Upper lobe of left lung (tissue), 6 donors: ENCODE measurements around the gene ADCK2. TPM values are rescaled to one million over a fixed set of nuclear protein-coding genes. Genes with fewer than 3 reads are reported as not detected.
"Not testable (repeated sequence)": the region's sequence is repeated elsewhere in the genome, so short reads cannot be mapped to it uniquely, and the experiment has no call there.

Experiments used
- ATAC-seq, 2 donors: fragments of 200-7000 bp; cut with Tn5 transposase; one replicate each; pipeline ENCODE4 v1.9.1; 2022; ENCODE audit warnings: mild to moderate bottlenecking in 2 of 2, moderate library complexity in 2 of 2; ENCODE audit not compliant: low FRiP score in 2 of 2
- DNase-seq, 2 donors: peaks; one replicate each; pipeline ENCODE4 v3.0.0-alpha.2; 2019 to 2020
- H3K27ac ChIP-seq, 4 donors: fragments of 200-600 bp; sonication (generic); one replicate each; pipeline ENCODE4 v1.5.1; 2016 to 2019
- H3K27me3 ChIP-seq, 4 donors: fragments of 200-600 bp; sonication (generic); one replicate each; pipeline ENCODE4 v1.5.1; 2017 to 2019
- H3K36me3 ChIP-seq, 4 donors: fragments of 200-600 bp; sonication (generic); one replicate each; pipeline ENCODE4 v1.5.1; 2016 to 2019
- H3K4me1 ChIP-seq, 4 donors: fragments of 200-600 bp; sonication (generic); one replicate each; pipeline ENCODE4 v1.5.1; 2018 to 2019
- H3K4me3 ChIP-seq, 4 donors: fragments of 200-600 bp; sonication (generic); one replicate each; pipeline ENCODE4 v1.5.1; 2017 to 2019; ENCODE audit warnings: mild to moderate bottlenecking in 2 of 4, moderate library complexity in 1 of 4
- H3K9me3 ChIP-seq, 4 donors: fragments of 200-600 bp; sonication (generic); one replicate each; pipeline ENCODE4 v1.5.1; 2018 to 2019
- CTCF ChIP-seq, 6 experiments: fragments of 450-650 bp in 4 of 6; fragments of 200-600 bp in 2 of 6; sonication (generic) in 2 of 6; IDR thresholded peaks; one replicate each; pipeline ENCODE4 v1.5.1; 2016 to 2019; ENCODE audit warnings: antibody characterized with exemption in 6 of 6
- EP300 ChIP-seq, 4 donors: sonication (generic); formaldehyde crosslinking; IDR thresholded peaks; one replicate each; pipeline ENCODE4 v1.5.1; 2017; ENCODE audit warnings: antibody characterized with exemption in 4 of 4, control low read depth in 2 of 4
- POLR2A ChIP-seq, 4 donors: fragments of 450-650 bp; IDR thresholded peaks; one replicate each; pipeline ENCODE4 v1.5.1; 2016 to 2017; ENCODE audit warnings: antibody characterized with exemption in 4 of 4, mild to moderate bottlenecking in 2 of 4
- POLR2AphosphoS5 ChIP-seq, 2 donors: sonication (generic); formaldehyde crosslinking; IDR thresholded peaks; one replicate each; pipeline ENCODE4 v1.5.1; 2017; ENCODE audit warnings: antibody characterized with exemption in 2 of 2
- WGBS, 2 donors: methylation state at CpG; one replicate each; pipeline ENCODE4 v1.1.5; 2017 to 2018; 5-methylcytosine and 5-hydroxymethylcytosine counted together
- total RNA-seq, 6 donors: library from RNA; depleted of rRNA in 4 of 6; stranded (reverse); fragments of >200 nt in 4 of 6; gene quantifications; one replicate each; pipeline versions ENCODE4 v1.1.0 to v1.2.1, GENCODE V29; 2016 to 2021
- donor health status: DM: no; HTN: no; CAD: no; lungs with moderate emphysema.
- donor health status: DM: no; HTN: yes; CAD: no; lungs with severe emphysema.

ADCK2 gene
- total RNA-seq, 6 donors from 2014 or later, result 19.4 to 39.8 (median 30.0) TPM

DNA sequence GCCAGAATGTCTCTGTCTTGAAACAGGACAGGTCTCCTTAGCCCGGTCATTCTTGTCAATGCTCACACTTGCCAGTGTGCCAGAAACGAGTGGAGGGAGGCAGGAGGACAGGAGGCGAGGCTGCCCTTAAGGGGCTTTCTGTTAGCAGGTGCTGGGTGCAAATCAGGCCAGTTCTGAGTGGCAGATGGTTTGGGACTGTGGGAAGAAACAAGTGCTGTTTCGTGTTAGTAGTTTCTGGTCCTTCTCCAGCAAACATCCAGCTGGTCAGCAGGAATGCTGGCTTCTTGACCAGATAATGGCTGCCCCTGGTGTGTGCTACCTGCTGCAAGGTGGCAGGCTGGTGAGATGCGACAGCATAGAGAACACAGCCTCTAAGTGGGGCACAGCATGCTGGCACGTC, 15.6 kb downstream of the ADCK2 start:
- Histone ChIP-seq H3K27ac (no peak overlapping the region), H3K9me3 (no peaks in the 10 kb centered on the region), H3K4me3 (no peak overlapping the region), H3K27me3 (no peaks in the 10 kb centered on the region), H3K4me1 (no peaks in the 10 kb centered on the region), H3K36me3 (peaks cover 2 to 61% (median 23%) of the 10 kb centered on the region in 4 donors)
- ATAC-seq, result no peak
- TF ChIP-seq POLR2A (IDR thresholded peaks at IDR 0.05) (no peak), EP300 (IDR thresholded peaks at IDR 0.05) (no peak), POLR2AphosphoS5 (IDR thresholded peaks at IDR 0.05) (no peak), CTCF (IDR thresholded peaks at IDR 0.05) (no peak)
- WGBS, 2 donors, result 95 to 96% methylated on average over 6 of the region's 6 CpGs
- no peak for DNase-seq

DNA sequence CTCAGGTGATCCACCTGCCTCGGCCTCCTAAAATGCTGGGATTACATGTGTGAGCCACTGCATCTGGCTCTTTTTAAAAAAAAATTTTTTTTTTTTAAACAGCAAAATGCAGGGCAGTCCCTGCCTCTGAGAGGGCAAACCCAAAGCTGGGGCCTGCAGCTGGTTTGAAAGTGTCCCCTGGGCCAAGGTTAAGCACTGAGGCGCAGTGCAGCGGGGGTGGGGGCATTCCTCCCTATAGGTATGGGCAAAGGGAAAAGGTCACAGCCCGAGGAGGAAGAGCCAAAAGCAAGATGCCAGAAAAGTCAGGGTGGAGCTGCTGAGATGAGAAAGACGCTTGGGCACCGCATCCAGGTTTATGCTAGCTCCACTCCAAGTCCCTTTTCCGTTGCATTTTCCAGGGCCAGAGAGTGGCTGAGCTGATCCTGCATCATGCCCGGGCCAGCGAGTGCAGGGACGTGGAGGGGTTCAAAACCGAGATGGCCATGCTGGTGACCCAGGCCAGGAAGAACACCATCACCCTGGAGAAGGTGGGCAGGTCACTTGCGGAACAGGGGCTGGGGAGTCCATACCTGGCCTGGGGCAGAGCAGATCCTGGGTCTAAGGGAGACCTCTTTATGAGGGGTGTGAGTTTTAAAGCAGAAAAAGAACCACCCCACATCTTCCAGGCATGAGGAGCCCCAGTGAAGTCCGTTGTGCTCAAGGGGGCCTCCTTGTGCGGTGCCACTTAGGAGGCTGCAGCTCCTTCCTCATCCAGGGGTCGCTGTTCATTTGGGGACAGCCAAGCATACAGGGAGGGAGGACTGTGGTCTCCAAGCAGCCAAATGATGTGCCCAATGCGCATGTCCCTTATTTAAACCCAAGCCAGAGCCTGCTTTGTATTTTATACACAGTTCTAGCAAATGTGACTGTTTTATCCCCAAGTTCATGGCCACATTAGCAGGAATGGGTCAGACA, 16.7 kb downstream of the ADCK2 start:
- no peaks in the 10 kb centered on the region for H3K27me3 ChIP-seq
- 94 to 95% methylated on average over 14 to 16 of the region's 16 CpGs for WGBS, 2 donors
- H3K4me3 ChIP-seq, result no peak overlapping the region
- H3K36me3 ChIP-seq, result peaks cover 2 to 57% (median 21%) of the 10 kb centered on the region in 4 donors
- H3K4me1 ChIP-seq, result no peaks in the 10 kb centered on the region
- DNase-seq (no peak), ATAC-seq (peak in 1 of 2 donors; percentile 12)
- TF ChIP-seq CTCF (IDR thresholded peaks at IDR 0.05), result no peak
- TF ChIP-seq POLR2AphosphoS5 (IDR thresholded peaks at IDR 0.05), result no peak
- no peak for TF ChIP-seq POLR2A (IDR thresholded peaks at IDR 0.05)
- TF ChIP-seq EP300 (IDR thresholded peaks at IDR 0.05), result no peak
- no peaks in the 10 kb centered on the region for H3K9me3 ChIP-seq
- H3K27ac ChIP-seq, result no peak overlapping the region

- 92% methylated on average over 5 to 12 of the region's 12 CpGs for WGBS, 2 donors
- no peak overlapping the region for H3K27ac ChIP-seq
- DNase-seq (no peak), ATAC-seq (no peak)
- H3K4me1 ChIP-seq, result peaks cover 3 to 7% (median 5%) of the 10 kb centered on the region in 4 donors
- H3K36me3 ChIP-seq, result peaks cover 2 to 51% (median 21%) of the 10 kb centered on the region in 4 donors
- no peaks in the 10 kb centered on the region for H3K9me3 ChIP-seq
- TF ChIP-seq POLR2AphosphoS5 (IDR thresholded peaks at IDR 0.05) (no peak), POLR2A (IDR thresholded peaks at IDR 0.05) (no peak), CTCF (IDR thresholded peaks at IDR 0.05) (no peak), EP300 (IDR thresholded peaks at IDR 0.05) (no peak)
- no peaks in the 10 kb centered on the region for H3K27me3 ChIP-seq
- H3K4me3 ChIP-seq, result no peak overlapping the region
Observed at GRCh38 chr7:140691376-140692045, 18.8 kb downstream of the ADCK2 start.

- WGBS, 2 donors, result 95 to 97% methylated on average over 9 to 10 of the region's 10 CpGs
- not testable (repeated sequence) for H3K27me3 ChIP-seq, H3K4me3 ChIP-seq, ATAC-seq, H3K9me3 ChIP-seq, DNase-seq, H3K27ac ChIP-seq
- H3K36me3 ChIP-seq, result peaks cover 0 to 31% (median 14%) of the 10 kb centered on the region in 4 donors
- H3K4me1 ChIP-seq, result peaks cover 13 to 22% (median 17%) of the 10 kb centered on the region in 4 donors
Observed at GRCh38 chr7:140693849-140694248, 21.1 kb downstream of the ADCK2 start.

- no peak for ATAC-seq
- no peak for DNase-seq
Observed at GRCh38 chr7:140694592-140694991, 21.8 kb downstream of the ADCK2 start.

More at GRCh38 chr7:140694592-140694991, 21.8 kb downstream of the ADCK2 start:
- no peak overlapping the region for H3K4me3 ChIP-seq
- no peaks in the 10 kb centered on the region for H3K27me3 ChIP-seq
- H3K4me1 ChIP-seq, result peaks cover 13 to 22% (median 17%) of the 10 kb centered on the region in 4 donors
- 87 to 91% methylated on average over 2 to 6 of the region's 6 CpGs for WGBS, 2 donors
- H3K9me3 ChIP-seq, result no peaks in the 10 kb centered on the region
- no peak overlapping the region for H3K27ac ChIP-seq
- peaks cover 0 to 27% (median 10%) of the 10 kb centered on the region in 4 donors for H3K36me3 ChIP-seq
- TF ChIP-seq CTCF (IDR thresholded peaks at IDR 0.05) (no peak), POLR2A (IDR thresholded peaks at IDR 0.05) (no peak), POLR2AphosphoS5 (IDR thresholded peaks at IDR 0.05) (no peak), EP300 (IDR thresholded peaks at IDR 0.05) (no peak)
